HG03066 (cell line): ENCODE measurements around the gene PEX16.

Source experiments
- ATAC-seq: cut with Tn5 transposase; IDR thresholded peaks from one replicate; pipeline ENCODE4 v1.9.1; 2021; ENCODE audit warnings: low read depth; ENCODE audit not compliant: unreplicated experiment

PEX16 gene

GRCh38 chr11:45881708-45882368 is 35.8 kb downstream of the PEX16 start:
- ATAC-seq: no peak

- ATAC-seq: no peak
Measured at GRCh38 chr11:45880772-45881570, 36.7 kb downstream of the PEX16 start.

- no peak for ATAC-seq
Measured at GRCh38 chr11:45879803-45880686, 37.6 kb downstream of the PEX16 start.

- no peak for ATAC-seq
Measured at GRCh38 chr11:45877845-45878244, 39.8 kb downstream of the PEX16 start.

GRCh38 chr11:45877221-45877620 is 40.5 kb downstream of the PEX16 start:
- no peak for ATAC-seq

- ATAC-seq: no peak
Measured at GRCh38 chr11:45876401-45876800, 41.3 kb downstream of the PEX16 start.

- ATAC-seq: no peak
Measured at GRCh38 chr11:45872651-45873356, 44.9 kb downstream of the PEX16 start.

- no peak for ATAC-seq
Measured at GRCh38 chr11:45871638-45872037, 46.0 kb downstream of the PEX16 start.

- ATAC-seq: no peak
Measured at GRCh38 chr11:45870706-45871105, 47.0 kb downstream of the PEX16 start.

GRCh38 chr11:45869551-45869950 is 48.1 kb downstream of the PEX16 start:
- no peak for ATAC-seq

- ATAC-seq: no peak
Measured at GRCh38 chr11:45864041-45864440, 53.6 kb downstream of the PEX16 start.

GRCh38 chr11:45860764-45861510 is 56.7 kb downstream of the PEX16 start:
- ATAC-seq: no peak

GRCh38 chr11:45860348-45860747 is 57.3 kb downstream of the PEX16 start:
- ATAC-seq: no peak
